PFSK-1 (cell line): ENCODE results near the gene CALU.

Source experiments
- FOXP2 ChIP-seq: optimal IDR thresholded peaks from 2 replicates; pipeline ENCODE3; 2011; ENCODE audit warnings: borderline replicate concordance, control low read depth, inconsistent platforms; ENCODE audit not compliant: insufficient read depth; ENCODE audit errors: extremely low read length, extremely low read depth
- POLR2AphosphoS5 ChIP-seq: IDR thresholded peaks from 2 replicates; pipeline ENCODE4 v1.6.1; 2012; ENCODE audit warnings: low read depth, mild to moderate bottlenecking, control low read depth, low read length, moderate library complexity
- REST ChIP-seq, 2 experiments: IDR thresholded peaks; 2 replicates each; pipeline versions ENCODE4 v1.6.1 to v1.8.0; 2011 to 2012; ENCODE audit warnings: low read depth in 2 of 2, low read length in 2 of 2, control low read depth in 1 of 2, inconsistent platforms in 1 of 2, mild to moderate bottlenecking in 1 of 2, moderate library complexity in 1 of 2; ENCODE audit not compliant: insufficient read depth in 1 of 2
- SIN3A ChIP-seq: IDR thresholded peaks from 2 replicates; pipeline ENCODE4 v1.6.1; 2012; ENCODE audit warnings: mild to moderate bottlenecking, low read length, moderate library complexity, borderline replicate concordance; ENCODE audit not compliant: insufficient read depth
- TAF1 ChIP-seq: IDR thresholded peaks from 2 replicates; pipeline ENCODE4 v1.6.1; 2012; ENCODE audit warnings: low read length, control low read depth, borderline replicate concordance; ENCODE audit not compliant: insufficient read depth

CALU gene

DNA sequence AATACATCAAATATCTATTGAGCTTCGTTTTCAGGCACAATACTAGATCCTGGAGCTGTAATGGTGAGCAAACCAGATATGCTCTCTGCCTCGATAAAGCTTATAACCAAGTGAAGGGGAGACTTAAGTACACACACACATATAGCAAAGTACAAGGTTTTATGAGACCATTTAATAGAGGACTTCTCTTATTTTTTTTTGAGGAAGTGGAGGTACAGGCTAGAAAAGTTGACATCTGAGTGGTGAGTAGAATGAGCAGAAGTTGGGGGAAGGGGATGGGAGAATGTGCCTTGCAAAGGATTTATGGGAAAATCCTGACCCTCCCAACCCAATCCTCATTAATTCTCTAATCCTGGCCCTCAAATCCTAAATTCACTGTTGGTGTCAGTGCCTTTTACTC, 60.3 kb downstream of the CALU start:
- no peak for TF ChIP-seq TAF1
- TF ChIP-seq POLR2AphosphoS5 = no peak
- TF ChIP-seq SIN3A = no peak
- no peak for TF ChIP-seq FOXP2
- no peak for TF ChIP-seq REST (IDR thresholded peaks at IDR 0.05; ENCODE audit: insufficient read depth in 1 of 2, low read depth in 2 of 2, low read length in 2 of 2)

DNA sequence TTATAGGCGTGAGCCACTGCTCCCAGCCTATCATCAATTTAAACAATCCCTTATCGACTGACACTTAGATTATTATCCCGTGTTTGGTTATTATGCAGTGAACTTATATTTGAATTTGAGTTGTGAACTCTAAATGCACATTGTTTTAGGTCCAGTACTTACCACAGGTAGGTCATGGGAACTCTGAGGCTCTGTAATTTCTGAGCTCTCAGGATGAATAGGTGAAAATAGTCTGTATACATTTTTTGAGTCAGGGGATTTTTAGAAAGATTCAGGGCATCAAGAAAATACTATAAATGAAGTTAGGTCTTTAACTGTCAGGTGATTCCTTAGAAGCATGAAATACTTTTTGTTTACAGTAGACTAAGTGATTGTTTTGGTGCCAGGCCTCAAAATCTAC, 61.4 kb downstream of the CALU start:
- TF ChIP-seq SIN3A (no peak), FOXP2 (no peak), POLR2AphosphoS5 (no peak), REST (IDR thresholded peaks at IDR 0.05; ENCODE audit: insufficient read depth in 1 of 2, low read depth in 2 of 2, low read length in 2 of 2) (no peak), TAF1 (no peak)

DNA sequence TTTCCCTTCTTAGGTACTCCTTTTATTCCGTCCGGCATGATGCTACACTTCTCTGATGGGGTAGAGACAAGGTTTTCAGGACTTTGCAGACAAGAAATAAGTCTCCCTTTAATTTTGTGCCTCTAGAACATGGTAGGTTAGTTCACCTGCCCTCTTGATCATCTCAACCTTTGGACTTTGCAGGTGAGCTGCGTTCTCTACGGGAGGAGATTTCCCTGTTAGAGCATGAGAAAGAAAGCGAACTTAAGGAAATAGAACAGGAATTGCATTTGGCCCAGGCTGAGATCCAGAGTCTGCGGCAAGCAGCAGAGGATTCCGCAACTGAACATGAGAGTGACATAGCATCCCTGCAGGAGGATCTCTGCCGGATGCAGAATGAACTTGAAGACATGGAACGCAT, 61.8 kb downstream of the CALU start:
- no peak for TF ChIP-seq TAF1
- no peak for TF ChIP-seq FOXP2

GRCh38 chr7:128801667-128802418, 62.7 kb downstream of the CALU start:
- TF ChIP-seq SIN3A (no peak), REST (IDR thresholded peaks at IDR 0.05; ENCODE audit: insufficient read depth in 1 of 2, low read depth in 2 of 2, low read length in 2 of 2) (0 out of 4 replicates have a peak, but pooled peaks of 1 of the 2 experiments have one; percentile 48), FOXP2 (no peak), POLR2AphosphoS5 (no peak), TAF1 (no peak)

DNA sequence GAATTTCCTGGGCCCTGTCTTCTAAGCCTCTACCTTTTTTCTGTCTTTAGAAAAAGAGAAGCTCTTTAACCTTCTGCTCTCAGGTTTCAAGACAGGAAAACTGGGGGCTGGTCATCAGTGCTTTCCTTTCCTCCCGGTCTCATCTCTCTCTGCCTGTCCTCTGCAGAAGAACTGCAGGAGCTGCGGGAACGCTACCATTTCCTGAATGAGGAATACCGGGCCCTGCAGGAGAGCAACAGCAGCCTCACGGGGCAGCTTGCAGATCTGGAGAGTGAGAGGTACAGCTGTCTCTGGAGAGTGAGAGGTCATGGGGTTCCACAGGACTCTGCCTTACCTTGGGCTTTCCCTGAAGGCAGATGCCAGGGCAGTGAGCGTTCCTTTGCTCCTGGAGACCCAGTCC, 65.3 kb downstream of the CALU start:
- no peak for TF ChIP-seq POLR2AphosphoS5
- TF ChIP-seq TAF1 = no peak
- no peak for TF ChIP-seq SIN3A
- TF ChIP-seq FOXP2 = no peak
- no peak for TF ChIP-seq REST (IDR thresholded peaks at IDR 0.05; ENCODE audit: insufficient read depth in 1 of 2, low read depth in 2 of 2, low read length in 2 of 2)
